ENCODE data around the gene C17orf100.

- TF ChIP-seq CTCF (IDR thresholded peaks at IDR 0.05) (no peak), POLR2A (IDR thresholded peaks at IDR 0.05) (no peak)
Measured at GRCh38 chr17:6610011-6610410, 41.6 kb upstream of the C17orf100 start.

Measured in lower leg skin (tissue), 3 donors.